Keratinocyte (primary cell): ENCODE measurements around the gene MACF1. TPM values are rescaled to one million over a fixed set of nuclear protein-coding genes. Genes with fewer than 3 reads are reported as not detected.

Experiments
- DNase-seq: peaks from one replicate; pipeline ENCODE4 v3.0.0-alpha.2; 2011; ENCODE audit warnings: low read depth, missing footprints, low spot score
- FAIRE-seq: peaks from 2 replicates; lab custom pipeline; 2011; peaks lifted over from hg19 to GRCh38; lab: Jason Lieb, UNC
- H2AFZ ChIP-seq: 2 replicates; pipeline ENCODE4 v1.6.0; 2012; ENCODE audit warnings: low read length, control low read depth, inconsistent platforms; ENCODE audit not compliant: control insufficient read depth
- H3K27ac ChIP-seq: 2 replicates; pipeline ENCODE4 v1.5.1; 2011; ENCODE audit warnings: low read length; ENCODE audit not compliant: control insufficient read depth, insufficient read depth
- H3K27me3 ChIP-seq: 3 replicates; pipeline ENCODE4 v1.6.0; 2011; ENCODE audit warnings: low read length; ENCODE audit not compliant: control insufficient read depth, insufficient read depth; ENCODE audit errors: extremely low read depth
- H3K36me3 ChIP-seq, 2 experiments: 2 replicates in 1 of 2; 3 replicates in 1 of 2; pipeline ENCODE4 v1.5.1; 2011; ENCODE audit warnings: low read length in 2 of 2, mild to moderate bottlenecking in 1 of 2; ENCODE audit not compliant: control insufficient read depth in 2 of 2, insufficient read depth in 2 of 2; ENCODE audit errors: extremely low read depth in 1 of 2
- H3K4me1 ChIP-seq: 3 replicates; pipeline ENCODE4 v1.5.1; 2011; ENCODE audit warnings: low read length; ENCODE audit not compliant: control insufficient read depth, insufficient read depth; ENCODE audit errors: extremely low read depth
- H3K4me2 ChIP-seq: 3 replicates; pipeline ENCODE4 v1.6.0; 2011; ENCODE audit warnings: low read depth, low read length; ENCODE audit not compliant: control insufficient read depth, insufficient read depth; ENCODE audit errors: extremely low read depth
- H3K4me3 ChIP-seq, 3 experiments: fragments of 200-600 bp in 1 of 3; sonication (generic) in 1 of 3; 2 replicates in 2 of 3; 3 replicates in 1 of 3; pipeline ENCODE4 v1.5.1; 2011 to 2016; ENCODE audit warnings: low read length in 3 of 3, mild to moderate bottlenecking in 3 of 3, control low read depth in 2 of 3, inconsistent platforms in 1 of 3, low read depth in 1 of 3, mixed read lengths in 1 of 3, mixed run types in 1 of 3, moderate library complexity in 1 of 3; ENCODE audit not compliant: control insufficient read depth in 2 of 3, insufficient read depth in 2 of 3; ENCODE audit errors: extremely low read depth in 1 of 3
- H3K79me2 ChIP-seq: 2 replicates; pipeline ENCODE4 v1.6.0; 2012; ENCODE audit warnings: low read length; ENCODE audit not compliant: control insufficient read depth, insufficient read depth
- H3K9ac ChIP-seq: 3 replicates; pipeline ENCODE4 v1.6.0; 2011; ENCODE audit warnings: low read length; ENCODE audit not compliant: control insufficient read depth, insufficient read depth; ENCODE audit errors: extremely low read depth
- H3K9me1 ChIP-seq: 3 replicates; pipeline ENCODE4 v1.6.0; 2011; ENCODE audit warnings: low read length; ENCODE audit not compliant: control insufficient read depth, insufficient read depth; ENCODE audit errors: extremely low read depth
- H3K9me3 ChIP-seq: 2 replicates; pipeline ENCODE4 v1.5.1; 2012; ENCODE audit warnings: low read depth, low read length; ENCODE audit not compliant: control insufficient read depth
- H4K20me1 ChIP-seq: 3 replicates; pipeline ENCODE4 v1.6.0; 2011; ENCODE audit warnings: low read length; ENCODE audit not compliant: control insufficient read depth, insufficient read depth; ENCODE audit errors: extremely low read depth
- CTCF ChIP-seq, 3 experiments: IDR thresholded peaks in 1 of 3; conservative IDR thresholded peaks in 1 of 3; optimal IDR thresholded peaks in 1 of 3; 2 replicates in 2 of 3; 3 replicates in 1 of 3; pipeline versions ENCODE3 to v1.5.1; 2011; ENCODE audit warnings: low read length in 3 of 3, mild to moderate bottlenecking in 3 of 3, moderate library complexity in 2 of 3, control low read depth in 1 of 3, inconsistent platforms in 1 of 3; ENCODE audit not compliant: insufficient read depth in 2 of 3; ENCODE audit errors: extremely low read depth in 1 of 3
- EZH2 ChIP-seq: IDR thresholded peaks from one replicate; pipeline ENCODE4 v1.6.1; 2012; ENCODE audit warnings: inconsistent platforms, mild to moderate bottlenecking, low read length, moderate library complexity
- dilution Hi-C: fragments of 300-500 bp; cut with MboI; formaldehyde crosslinking; loops from one replicate; pipeline ENCODE4 v1.7.0; 2020; ENCODE audit warnings: low sequenced_read_pairs; ENCODE audit not compliant: extremely low pct_ligation_motif_present
- polyA plus RNA-seq, 5 experiments: library from polyadenylated mRNA; depleted of rRNA in 3 of 5; stranded (reverse) in 3 of 5; stranded (forward) in 1 of 5; unstranded in 1 of 5; fragments of >200 nt; gene quantifications; 1 replicate in 1 of 5; 2 replicates in 3 of 5; 3 replicates in 1 of 5; pipeline versions ENCODE4 v1.2.1 to v1.2.3, GENCODE V29; 2011 to 2012; ENCODE audit warnings: missing spikeins in 2 of 5, low read depth in 1 of 5, low replicate concordance in 1 of 5

MACF1 gene
- polyA plus RNA-seq, 1 donor (not counting 4 experiments of a cell fraction or from before 2014, with no cell fraction given): 111 TPM

- Histone ChIP-seq H3K36me3 (peaks cover 46 to 49% of the 10 kb centered on the region in 2 experiments), H4K20me1 (no peaks in the 10 kb centered on the region), H3K27ac (no peak overlapping the region), H3K4me2 (no peak overlapping the region), H2AFZ (no peak overlapping the region), H3K9me1 (no peaks in the 10 kb centered on the region), H3K4me1 (no peaks in the 10 kb centered on the region), H3K4me3 (no peak overlapping the region), H3K9ac (no peak overlapping the region), H3K9me3 (no peaks in the 10 kb centered on the region), H3K27me3 (no peaks in the 10 kb centered on the region), H3K79me2 (no peaks in the 10 kb centered on the region)
- FAIRE-seq: no peak
- dilution Hi-C loops: no loop called here
- TF ChIP-seq EZH2 (no peak), CTCF (optimal IDR thresholded peaks at IDR 0.05 in 1 of 3, IDR thresholded peaks at IDR 0.05 in 1 of 3, conservative IDR thresholded peaks at IDR 0.05 in 1 of 3; ENCODE audit: extremely low read depth in 1 of 3, insufficient read depth in 2 of 3, low read length in 3 of 3) (no peak)
- no peak for DNase-seq
Measured at GRCh38 chr1:39317111-39317510, 112.6 kb downstream of the MACF1 start.

GRCh38 chr1:39317910-39318633 is 113.6 kb downstream of the MACF1 start:
- dilution Hi-C loops: no loop called here
- FAIRE-seq: no peak

More at GRCh38 chr1:39317910-39318633, 113.6 kb downstream of the MACF1 start:
- Histone ChIP-seq H3K4me3 (no peak overlapping the region), H3K9me3 (no peaks in the 10 kb centered on the region), H3K4me1 (no peaks in the 10 kb centered on the region), H3K4me2 (no peak overlapping the region), H4K20me1 (no peaks in the 10 kb centered on the region), H3K27ac (no peak overlapping the region), H3K9me1 (no peaks in the 10 kb centered on the region), H3K9ac (no peak overlapping the region), H3K36me3 (peaks cover 46 to 57% of the 10 kb centered on the region in 2 experiments), H3K27me3 (no peaks in the 10 kb centered on the region), H2AFZ (no peak overlapping the region), H3K79me2 (no peaks in the 10 kb centered on the region)
- no peak for DNase-seq
- no peak for TF ChIP-seq EZH2
- TF ChIP-seq CTCF (optimal IDR thresholded peaks at IDR 0.05 in 1 of 3, IDR thresholded peaks at IDR 0.05 in 1 of 3, conservative IDR thresholded peaks at IDR 0.05 in 1 of 3; ENCODE audit: extremely low read depth in 1 of 3, insufficient read depth in 2 of 3, low read length in 3 of 3): no peak
